ELF-1 (cell line): ENCODE measurements around the gene UMODL1.

Source experiments
- DNase-seq: peaks from one replicate; pipeline ENCODE4 v3.0.0-alpha.2; 2016; ENCODE audit warnings: low read depth, low spot score

Gene UMODL1

GRCh38 chr21:42127164-42128150, 56.3 kb downstream of the UMODL1 start:
- peak; percentile 55 for DNase-seq

- no peak for DNase-seq
Observed at GRCh38 chr21:42129300-42130266, 58.5 kb downstream of the UMODL1 start.

- no peak for DNase-seq
Observed at GRCh38 chr21:42130441-42130840, 59.3 kb downstream of the UMODL1 start.

GRCh38 chr21:42132183-42132582, 61.1 kb downstream of the UMODL1 start:
- DNase-seq, result no peak

- no peak for DNase-seq
Observed at GRCh38 chr21:42133131-42133530, 62.0 kb downstream of the UMODL1 start.

- DNase-seq, result no peak
Observed at GRCh38 chr21:42135386-42136052, 64.4 kb downstream of the UMODL1 start.

- DNase-seq, result no peak
Observed at GRCh38 chr21:42137191-42137904, 66.2 kb downstream of the UMODL1 start.

- DNase-seq, result no peak
Observed at GRCh38 chr21:42140196-42140934, 69.2 kb downstream of the UMODL1 start.

GRCh38 chr21:42141643-42142042, 70.5 kb downstream of the UMODL1 start:
- DNase-seq, result no peak

GRCh38 chr21:42142141-42142540, 71.0 kb downstream of the UMODL1 start:
- no peak for DNase-seq

GRCh38 chr21:42142627-42143026, 71.5 kb downstream of the UMODL1 start:
- DNase-seq, result no peak

GRCh38 chr21:42143111-42143510, 72.0 kb downstream of the UMODL1 start:
- no peak for DNase-seq

GRCh38 chr21:42144221-42144620, 73.1 kb downstream of the UMODL1 start:
- no peak for DNase-seq

GRCh38 chr21:42144679-42145568, 73.8 kb downstream of the UMODL1 start:
- no peak for DNase-seq

- peak; percentile 78 for DNase-seq
Observed at GRCh38 chr21:42145569-42146272, 74.6 kb downstream of the UMODL1 start.

- no peak for DNase-seq
Observed at GRCh38 chr21:42146273-42146805, 75.2 kb downstream of the UMODL1 start.

- DNase-seq, result no peak
Observed at GRCh38 chr21:42146821-42147220, 75.7 kb downstream of the UMODL1 start.

- no peak for DNase-seq
Observed at GRCh38 chr21:42147386-42148020, 76.4 kb downstream of the UMODL1 start.
